Left lobe of liver (tissue), 2 donors: Measurements from ENCODE around the gene LRIG3. TPM values are rescaled to one million over a fixed set of nuclear protein-coding genes. Genes with fewer than 3 reads are reported as not detected.
"Not testable (repeated sequence)": the region's sequence is repeated elsewhere in the genome, so short reads cannot be mapped to it uniquely, and the experiment has no call there.

Experiments
- ATAC-seq: fragments of 200-7000 bp; cut with Tn5 transposase; one replicate; pipeline ENCODE4 v1.9.1; 2020; ENCODE audit warnings: mild to moderate bottlenecking, moderate library complexity
- DNase-seq: peaks from one replicate; pipeline ENCODE4 v3.0.0-alpha.2; 2020; ENCODE audit warnings: low spot score
- total RNA-seq: library from RNA; stranded (reverse); gene quantifications from one replicate; pipeline ENCODE4 v1.2.1, GENCODE V29; 2021
- donor health status: DM: no; HTN: no; CAD: no; lungs with moderate emphysema.
- donor health status: DM: no; HTN: yes; CAD: no.

LRIG3 gene
- total RNA-seq, 1 donor from 2014 or later, result 10.8 TPM

- ATAC-seq (no peak), DNase-seq (no peak)
These were observed 14.9 kb downstream of the LRIG3 start for GRCh38 chr12:58905422-58905821.

GRCh38 chr12:58902726-58903125 lies 17.6 kb downstream of the LRIG3 start:
- DNase-seq, ATAC-seq: not testable (repeated sequence)

GRCh38 chr12:58901664-58902063 lies 18.6 kb downstream of the LRIG3 start:
- ATAC-seq (no peak), DNase-seq (no peak)

GRCh38 chr12:58897969-58898368 lies 22.3 kb downstream of the LRIG3 start:
- ATAC-seq (no peak), DNase-seq (no peak)

GRCh38 chr12:58896278-58896677 lies 24.0 kb downstream of the LRIG3 start:
- no peak for ATAC-seq
- no peak for DNase-seq

- DNase-seq (no peak), ATAC-seq (peak; percentile 48)
These were observed 25.3 kb downstream of the LRIG3 start for GRCh38 chr12:58895053-58895452.

GRCh38 chr12:58894040-58894439 lies 26.3 kb downstream of the LRIG3 start:
- ATAC-seq, result no peak
- DNase-seq, result no peak

- no peak for ATAC-seq
These were observed 26.8 kb downstream of the LRIG3 start for GRCh38 chr12:58893495-58893894.

GRCh38 chr12:58889557-58889956 lies 30.7 kb downstream of the LRIG3 start:
- no peak for ATAC-seq
- DNase-seq, result no peak

More at GRCh38 chr12:58893495-58893894, 26.8 kb downstream of the LRIG3 start:
- DNase-seq, result no peak

GRCh38 chr12:58888131-58888783 lies 32.0 kb downstream of the LRIG3 start:
- peak; percentile 84 for DNase-seq
- ATAC-seq, result peak; percentile 93

- ATAC-seq (peak; percentile 63), DNase-seq (no peak)
These were observed 33.2 kb downstream of the LRIG3 start for GRCh38 chr12:58887068-58887467.

GRCh38 chr12:58886474-58886873 lies 33.8 kb downstream of the LRIG3 start:
- DNase-seq (no peak), ATAC-seq (no peak)

GRCh38 chr12:58884916-58885315 lies 35.4 kb downstream of the LRIG3 start:
- DNase-seq (no peak), ATAC-seq (no peak)

- DNase-seq (no peak), ATAC-seq (no peak)
These were observed 36.5 kb downstream of the LRIG3 start for GRCh38 chr12:58883576-58884334.

- DNase-seq, result no peak
- no peak for ATAC-seq
These were observed 37.5 kb downstream of the LRIG3 start for GRCh38 chr12:58882826-58883225.

- ATAC-seq, result no peak
- DNase-seq, result no peak
These were observed 38.5 kb downstream of the LRIG3 start for GRCh38 chr12:58881816-58882215.

GRCh38 chr12:58880639-58881038 lies 39.7 kb downstream of the LRIG3 start:
- DNase-seq, result no peak
- no peak for ATAC-seq

- DNase-seq, result peak; percentile 68
- ATAC-seq, result peak; percentile 94
These were observed 43.0 kb downstream of the LRIG3 start for GRCh38 chr12:58877243-58877743.

GRCh38 chr12:58873496-58873895 lies 46.8 kb downstream of the LRIG3 start:
- ATAC-seq (no peak), DNase-seq (no peak)

- no peak for ATAC-seq
- no peak for DNase-seq
These were observed 48.7 kb downstream of the LRIG3 start for GRCh38 chr12:58871556-58871955.

GRCh38 chr12:58870595-58870994 lies 49.7 kb downstream of the LRIG3 start:
- ATAC-seq (no peak), DNase-seq (no peak)

GRCh38 chr12:58860788-58861240 lies 59.5 kb downstream of the LRIG3 start:
- ATAC-seq (peak; percentile 19), DNase-seq (no peak)
